ENCODE measurements around the gene XPR1. TPM values are rescaled to one million over a fixed set of nuclear protein-coding genes. Genes with fewer than 3 reads are reported as not detected.

The XPR1 gene
- total and polyA plus RNA-seq, 10 of the 15 experiments (the other 5 are each of a cell fraction or from before 2014, with no cell fraction given): 1.1 to 33.9 (median 11.3) TPM

DNA sequence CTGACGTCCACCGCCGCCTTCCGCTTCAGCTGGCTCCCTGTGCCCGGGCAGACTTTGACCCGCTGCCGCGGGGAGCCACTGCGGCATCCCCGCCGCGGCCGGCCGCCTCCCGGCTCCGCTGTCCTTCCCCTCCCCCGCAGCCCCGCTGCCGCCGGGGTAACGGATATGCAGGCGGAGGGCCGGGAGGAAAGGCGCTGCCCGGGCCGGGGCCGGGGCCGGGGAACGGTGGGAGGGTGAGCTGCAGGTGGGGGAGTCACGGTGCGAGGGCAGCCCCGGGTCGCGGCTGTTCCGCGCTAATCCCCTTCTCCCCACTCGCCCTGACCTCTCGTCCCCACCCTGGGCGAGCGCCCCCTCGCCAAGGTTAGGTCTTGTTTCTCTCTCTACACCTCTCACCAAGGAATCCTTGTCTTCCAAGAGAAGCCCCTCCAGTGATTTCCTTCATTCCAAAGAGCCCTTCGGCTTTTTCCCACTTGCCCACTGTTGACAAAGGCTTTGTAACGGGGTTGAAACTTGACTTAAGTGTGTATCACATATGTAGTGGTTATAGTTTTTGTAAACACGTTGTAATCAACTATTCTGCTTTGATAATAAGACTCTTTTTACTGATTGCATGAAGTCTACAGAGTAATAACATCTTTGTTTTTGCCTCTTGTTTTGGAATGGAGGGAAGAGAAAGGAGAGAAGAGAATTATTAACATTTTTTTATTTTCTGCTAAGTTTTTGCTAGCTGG is 669 bp downstream of the XPR1 start:
- intact Hi-C loops (cut with micrococcal nuclease; ENCODE audit: unreplicated experiment): loop anchor here (2.0 to 10.0 kb wide), 4 partner anchors 100 to 512 kb away; no protein-coding TSS in a partner anchor
- ATAC-seq (peak; percentile 66), FAIRE-seq (no peak), DNase-seq (ENCODE audit: low read depth, low spot score) (no peak)
- Histone ChIP-seq H3K36me3 (ENCODE audit: control insufficient read depth in 2 of 2, insufficient read depth in 2 of 2, low read length in 1 of 2) (no peaks in the 10 kb centered on the region), H3K4me3 (peak overlapping the region; percentile 89), H4K20me1 (ENCODE audit: control insufficient read depth, insufficient read depth) (no peaks in the 10 kb centered on the region), H3K9ac (ENCODE audit: control insufficient read depth, insufficient read depth, low read length) (peak overlapping the region; percentile 57), H3K4me2 (ENCODE audit: control insufficient read depth, insufficient read depth) (peak overlapping the region; percentile 68), H3K27me3 (replicated peaks in 1 of 2; ENCODE audit: control insufficient read depth in 2 of 2, insufficient read depth in 2 of 2, low read length in 1 of 2) (no peaks in the 10 kb centered on the region), H3K79me2 (ENCODE audit: control insufficient read depth, insufficient read depth, low read length) (peaks cover 9% of the 10 kb centered on the region), H3K27ac (ENCODE audit: control insufficient read depth, insufficient read depth) (peak overlapping the region; percentile 56), H2AFZ (ENCODE audit: control insufficient read depth, low read depth, low read length) (peak overlapping the region; percentile 76), H3K9me3 (replicated peaks; ENCODE audit: control insufficient read depth, insufficient read depth, low read length) (no peaks in the 10 kb centered on the region), H3K4me1 (ENCODE audit: control insufficient read depth, insufficient read depth, low read length) (peaks cover 8% of the 10 kb centered on the region)
- ChIA-PET SMC1A (ENCODE audit: uncharacterized antibody, unreplicated experiment) (interaction anchor here (0.6 to 4.1 kb wide), 18 partner anchors 9 to 230 kb away, joined by 3 to 34 read pairs (median 3); no protein-coding TSS in a partner anchor), RAD21 (ENCODE audit: unreplicated experiment) (interaction anchor here (0.6 to 3.3 kb wide), 11 partner anchors 8 to 1638 kb away, joined by 3 to 14 read pairs (median 4); partner anchors contain the start of gene ACBD6), CTCF (interaction anchor here (1.0 to 3.5 kb wide), 9 partner anchors 9 to 509 kb away, joined by 3 to 37 read pairs (median 3); no protein-coding TSS in a partner anchor), POLR2A (interaction anchor here (0.6 to 1.3 kb wide), 6 partner anchors 8 to 401 kb away, joined by 3 to 6 read pairs (median 4); partner anchors contain the start of genes KIAA1614 and MR1)
- in situ Hi-C loops (cut with MboI): loop anchor here (25.0 kb wide), 1 partner anchor 530 kb away; no protein-coding TSS in a partner anchor
- WGBS (ENCODE audit: insufficient coverage, insufficient replicate concordance, low lambda C conversion rate, missing lambda C conversion rate): 4% methylated on average over 19 of the region's 44 CpGs
- no TSS peak for BruUV-seq (replicated peaks)
- no peak for TF ChIP-seq ESRRA (IDR thresholded peaks at IDR 0.05; ENCODE audit: low read length)
- no peak for TF ChIP-seq NFXL1 (IDR thresholded peaks at IDR 0.05; ENCODE audit: borderline replicate concordance)
- TF ChIP-seq, protein P1, sequence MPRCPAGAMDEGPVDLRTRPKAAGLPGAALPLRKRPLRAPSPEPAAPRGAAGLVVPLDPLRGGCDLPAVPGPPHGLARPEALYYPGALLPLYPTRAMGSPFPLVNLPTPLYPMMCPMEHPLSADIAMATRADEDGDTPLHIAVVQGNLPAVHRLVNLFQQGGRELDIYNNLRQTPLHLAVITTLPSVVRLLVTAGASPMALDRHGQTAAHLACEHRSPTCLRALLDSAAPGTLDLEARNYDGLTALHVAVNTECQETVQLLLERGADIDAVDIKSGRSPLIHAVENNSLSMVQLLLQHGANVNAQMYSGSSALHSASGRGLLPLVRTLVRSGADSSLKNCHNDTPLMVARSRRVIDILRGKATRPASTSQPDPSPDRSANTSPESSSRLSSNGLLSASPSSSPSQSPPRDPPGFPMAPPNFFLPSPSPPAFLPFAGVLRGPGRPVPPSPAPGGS (IDR thresholded peaks at IDR 0.05; ENCODE audit: borderline replicate concordance, insufficient read depth, low read depth, low read length, poor library complexity, severe bottlenecking): no peak
- TF ChIP-seq ZBED1 (IDR thresholded peaks at IDR 0.05; ENCODE audit: borderline replicate concordance): no peak
- TF ChIP-seq RUNX3 (IDR thresholded peaks at IDR 0.05; ENCODE audit: low read length): peak; percentile 29; the same call in 1 of the 2 replicates
- TF ChIP-seq PAX5 (IDR thresholded peaks at IDR 0.05; ENCODE audit: borderline replicate concordance, low read depth, low read length): 0 out of 2 replicates have a peak, but pooled peaks have one; percentile 22
- no peak; the same call in 1 of the 2 replicates for TF ChIP-seq CREB1 (IDR thresholded peaks at IDR 0.05; ENCODE audit: low read depth)
- TF ChIP-seq TCF12 (IDR thresholded peaks at IDR 0.05; ENCODE audit: low read depth, low read length): 0 out of 2 replicates have a peak, but pooled peaks have one; percentile 17
- no peak for TF ChIP-seq MXI1 (IDR thresholded peaks at IDR 0.05; ENCODE audit: low read depth, low read length)
- TF ChIP-seq, protein P2, sequence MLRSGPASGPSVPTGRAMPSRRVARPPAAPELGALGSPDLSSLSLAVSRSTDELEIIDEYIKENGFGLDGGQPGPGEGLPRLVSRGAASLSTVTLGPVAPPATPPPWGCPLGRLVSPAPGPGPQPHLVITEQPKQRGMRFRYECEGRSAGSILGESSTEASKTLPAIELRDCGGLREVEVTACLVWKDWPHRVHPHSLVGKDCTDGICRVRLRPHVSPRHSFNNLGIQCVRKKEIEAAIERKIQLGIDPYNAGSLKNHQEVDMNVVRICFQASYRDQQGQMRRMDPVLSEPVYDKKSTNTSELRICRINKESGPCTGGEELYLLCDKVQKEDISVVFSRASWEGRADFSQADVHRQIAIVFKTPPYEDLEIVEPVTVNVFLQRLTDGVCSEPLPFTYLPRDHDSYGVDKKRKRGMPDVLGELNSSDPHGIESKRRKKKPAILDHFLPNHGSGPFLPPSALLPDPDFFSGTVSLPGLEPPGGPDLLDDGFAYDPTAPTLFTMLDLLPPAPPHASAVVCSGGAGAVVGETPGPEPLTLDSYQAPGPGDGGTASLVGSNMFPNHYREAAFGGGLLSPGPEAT (IDR thresholded peaks at IDR 0.05; ENCODE audit: low read depth): no peak
- TF ChIP-seq SMC3 (IDR thresholded peaks at IDR 0.05; ENCODE audit: borderline replicate concordance, low read length): no peak
- no peak for TF ChIP-seq CREM (IDR thresholded peaks at IDR 0.05; ENCODE audit: low read depth)
- no peak for TF ChIP-seq YBX1 (IDR thresholded peaks at IDR 0.05)
- no peak for TF ChIP-seq MEF2A (IDR thresholded peaks at IDR 0.05; ENCODE audit: insufficient read depth, low read depth, low read length)
- TF ChIP-seq KAT2A (conservative IDR thresholded peaks at IDR 0.05; ENCODE audit: control insufficient read depth, low read depth, low read length): no peak
- TF ChIP-seq SMAD5 (IDR thresholded peaks at IDR 0.05; ENCODE audit: low read depth): no peak
- peak; percentile 54; the same call in 1 of the 2 replicates for TF ChIP-seq ZNF217 (IDR thresholded peaks at IDR 0.05)
- TF ChIP-seq FOXM1 (IDR thresholded peaks at IDR 0.05; ENCODE audit: low read depth, low read length): no peak
- TF ChIP-seq NRF1 (conservative IDR thresholded peaks at IDR 0.05; ENCODE audit: low read depth, low read length): no peak
